Measurements from ENCODE around the gene HABP4.

- TF ChIP-seq ZNF696 (CRISPR knock-in tag; conservative IDR thresholded peaks at IDR 0.05) (no peak), GABPA (tag; conservative IDR thresholded peaks at IDR 0.05; ENCODE audit: low read depth) (no peak), NCOA1 (IDR thresholded peaks at IDR 0.05; ENCODE audit: low read depth) (no peak), ETV1 (tag; conservative IDR thresholded peaks at IDR 0.05; ENCODE audit: low read depth) (no peak), ZNF408 (CRISPR knock-in tag; IDR thresholded peaks at IDR 0.05; ENCODE audit: low read depth) (no peak), USF1 (CRISPR knock-in tag; IDR thresholded peaks at IDR 0.05) (no peak), RBM22 (IDR thresholded peaks at IDR 0.05; ENCODE audit: low read depth, low read length, poor library complexity, severe bottlenecking) (no peak), SAP30 (IDR thresholded peaks at IDR 0.05; ENCODE audit: borderline replicate concordance, insufficient read depth, low read depth, low read length, poor library complexity, severe bottlenecking) (no peak), CC2D1A (IDR thresholded peaks at IDR 0.05) (no peak), ZNF224 (CRISPR knock-in tag; IDR thresholded peaks at IDR 0.05) (no peak)
Observed at GRCh38 chr9:96499257-96499656, 49.3 kb downstream of the HABP4 start.
